ENCODE data around the gene FCAMR. TPM values are rescaled to one million over a fixed set of nuclear protein-coding genes. Genes with fewer than 3 reads are reported as not detected.

Gene FCAMR
- total RNA-seq, 4 donors from 2014 or later: not detected

GRCh38 chr1:206909883-206910318, 60.4 kb downstream of the FCAMR start:
- intact Hi-C loops (cut with DNase I): loop anchor here (5.0 to 10.0 kb wide), 5 partner anchors 48 to 425 kb away; partner anchors contain the start of gene DYRK3
- no peaks in the 10 kb centered on the region for H3K27me3 ChIP-seq
- DNase-seq: no peak
- TF ChIP-seq POLR2A (IDR thresholded peaks at IDR 0.05) (no peak), CTCF (IDR thresholded peaks at IDR 0.05) (no peak)
- no peaks in the 10 kb centered on the region for H3K9me3 ChIP-seq
- WGBS, 2 donors: 28 to 41% methylated on average over 10 to 14 of the region's 14 CpGs
- peak overlapping the region in 1 of 3 donors; percentile 38 for H3K4me3 ChIP-seq (replicated peaks in 1 of 3)
- H3K4me1 ChIP-seq: peaks cover 5 to 30% of the 10 kb centered on the region in 2 donors
- peak overlapping the region; percentile 77 to 85 (median 81) for H3K27ac ChIP-seq
- no peaks in the 10 kb centered on the region for H3K36me3 ChIP-seq

GRCh38 chr1:206909161-206909882, 60.9 kb downstream of the FCAMR start:
- 2 to 6% methylated on average over 30 to 47 of the region's 69 CpGs for WGBS, 2 donors
- Histone ChIP-seq H3K4me3 (replicated peaks in 1 of 3) (peak overlapping the region in 1 of 3 donors; percentile 38), H3K9me3 (no peaks in the 10 kb centered on the region), H3K27me3 (no peaks in the 10 kb centered on the region), H3K36me3 (no peaks in the 10 kb centered on the region), H3K4me1 (peaks cover 5 to 30% of the 10 kb centered on the region in 2 donors), H3K27ac (peak overlapping the region; percentile 77 to 85 (median 81))
- peak in 1 of 2 donors; percentile 13 for TF ChIP-seq POLR2A (IDR thresholded peaks at IDR 0.05)
- peak in 1 of 6 experiments; percentile 2 for TF ChIP-seq CTCF (IDR thresholded peaks at IDR 0.05)
- DNase-seq: peak; percentile 99
- intact Hi-C loops (cut with DNase I): loop anchor here (10.0 kb wide), 1 partner anchor 105 kb away; no protein-coding TSS in a partner anchor

- no peaks in the 10 kb centered on the region for H3K36me3 ChIP-seq
- 90 to 95% methylated on average over 10 of the region's 10 CpGs for WGBS, 2 donors
- DNase-seq: no peak
- intact Hi-C loops (cut with DNase I): loop anchor here (10.0 kb wide), 1 partner anchor 103 kb away; no protein-coding TSS in a partner anchor
- no peaks in the 10 kb centered on the region for H3K27me3 ChIP-seq
- H3K27ac ChIP-seq: no peak overlapping the region
- H3K9me3 ChIP-seq: no peaks in the 10 kb centered on the region
- no peak overlapping the region for H3K4me3 ChIP-seq (replicated peaks in 1 of 3)
- TF ChIP-seq POLR2A (IDR thresholded peaks at IDR 0.05): no peak
- TF ChIP-seq CTCF (IDR thresholded peaks at IDR 0.05): no peak
- peaks cover 5 to 30% of the 10 kb centered on the region in 2 donors for H3K4me1 ChIP-seq
Observed at GRCh38 chr1:206908038-206908437, 62.2 kb downstream of the FCAMR start.

Other genes starting within 250 kb of the FCAMR start
- gene IL19, start 199.7 kb downstream of the FCAMR start, total RNA-seq: not detected
- 1 to 10 TPM in 3 of 4 donors, under 1 TPM in 1; 0.34 to 2.3 (median 1.6) TPM for gene IL10, start 198.0 kb downstream of the FCAMR start, total RNA-seq
- not detected for gene IL20, start 104.8 kb downstream of the FCAMR start, total RNA-seq
- gene IL24, start 73.0 kb downstream of the FCAMR start, total RNA-seq: not detected
- 1 to 10 TPM; 1.2 to 5.2 (median 3.0) TPM for gene FCMR, start 48.5 kb downstream of the FCAMR start, total RNA-seq
- gene PIGR, start 24.0 kb downstream of the FCAMR start, total RNA-seq: 1 to 10 TPM in 1 of 4 donors, under 1 TPM in 2, not detected in 1; 0.11 to 1.2 (median 0.75) TPM
- gene C1orf116, start 62.3 kb upstream of the FCAMR start, total RNA-seq: 10 to 100 TPM in 3 of 4 donors, 1 to 10 TPM in 1; 7.1 to 24.6 (median 13.3) TPM
- gene YOD1, start 80.7 kb upstream of the FCAMR start, total RNA-seq: 10 to 100 TPM; 11.6 to 17.7 (median 13.5) TPM
- 100 to 1,000 TPM in 2 of 4 donors, 10 to 100 TPM in 2; 87.7 to 191 (median 110) TPM for gene PFKFB2, start 82.8 kb upstream of the FCAMR start, total RNA-seq
- not detected for gene C4BPB, start 118.4 kb upstream of the FCAMR start, total RNA-seq
- gene C4BPA, start 133.8 kb upstream of the FCAMR start, total RNA-seq: not detected